OCI-LY3 (cell line): ENCODE data around the gene LITAFD.

Source experiments
- CTCF ChIP-seq: fragments of 200-600, 300-600 bp; sonication (generic); IDR thresholded peaks from 2 replicates; pipeline ENCODE4 v1.5.1; 2014; ENCODE audit warnings: antibody characterized with exemption, low read length, low read depth
- EZH2phosphoT487 ChIP-seq: fragments of 200-600 bp; shearing (Covaris generic); IDR thresholded peaks from 2 replicates; pipeline ENCODE4 v1.6.1; 2018; ENCODE audit warnings: antibody characterized with exemption, mixed run types, low read depth

DNA sequence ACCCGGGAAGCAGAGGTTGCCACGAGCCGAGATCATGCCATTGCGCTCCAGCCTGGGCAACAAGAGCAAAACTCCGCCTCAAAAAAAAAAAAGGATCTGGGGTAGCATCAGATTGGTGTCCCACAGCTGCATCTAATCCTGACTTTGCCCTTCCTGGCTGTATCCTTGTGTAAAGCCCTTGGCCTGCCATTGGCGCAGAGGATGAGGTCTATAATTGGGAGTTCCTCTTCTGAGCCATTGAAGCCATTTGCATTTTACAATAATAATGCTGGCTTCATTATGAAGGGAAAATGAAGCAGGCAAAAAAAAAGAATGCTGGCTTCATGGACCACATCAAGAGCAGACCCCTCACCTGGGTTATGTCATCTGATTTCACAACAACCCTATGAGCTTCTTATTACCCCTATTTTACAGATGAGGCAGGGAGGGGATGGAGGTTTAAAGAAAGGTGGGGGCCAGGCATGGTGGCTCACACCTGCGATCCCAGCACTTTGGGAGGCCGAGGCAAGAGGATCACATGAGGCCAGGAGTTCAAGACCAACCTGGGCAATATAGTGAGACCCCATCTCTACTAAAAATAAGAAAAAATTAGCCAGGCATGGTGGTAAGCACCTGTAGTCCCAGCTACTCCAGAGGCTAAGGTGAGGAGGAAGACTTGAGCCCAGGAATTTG lies 1.2 kb upstream of the LITAFD start:
- no peak for TF ChIP-seq CTCF
- TF ChIP-seq EZH2phosphoT487 = no peak
